Ovary (tissue), 9 donors: ENCODE results near the gene ZNF579. TPM values are rescaled to one million over a fixed set of nuclear protein-coding genes. Genes with fewer than 3 reads are reported as not detected.
A peak's percentile ranks its signal among the peaks of the same experiment; 100 is the strongest.

Source experiments
- DNase-seq, 5 donors: peaks; one replicate each; pipeline ENCODE4 v3.0.0-alpha.2; 2019 to 2020
- H3K27ac ChIP-seq, 2 donors: fragments of 200-600 bp; one replicate each; pipeline versions ENCODE4 v1.5.1 to v1.8.0; 2019 to 2022
- H3K27me3 ChIP-seq: fragments of 200-600 bp; one replicate; pipeline ENCODE4 v1.8.0; 2022
- H3K36me3 ChIP-seq: fragments of 200-600 bp; sonication (generic); one replicate; pipeline ENCODE4 v1.5.1; 2019
- H3K4me1 ChIP-seq: one replicate; pipeline ENCODE4 v1.8.1; 2013; ENCODE audit warnings: mild to moderate bottlenecking, moderate library complexity; ENCODE audit not compliant: insufficient read depth
- H3K4me3 ChIP-seq: fragments of 200-600 bp; sonication (generic); one replicate; pipeline ENCODE4 v1.5.1; 2017
- H3K9me3 ChIP-seq, 2 donors: fragments of 200-600 bp in 1 of 2; sonication (generic) in 1 of 2; one replicate each; pipeline versions ENCODE4 v1.5.1 to v1.8.1; 2013 to 2019; ENCODE audit warnings: mild to moderate bottlenecking in 1 of 2, moderate library complexity in 1 of 2
- EP300 ChIP-seq: sonication (generic); formaldehyde crosslinking; IDR thresholded peaks from one replicate; pipeline ENCODE4 v1.6.1; 2017; ENCODE audit warnings: antibody characterized with exemption
- POLR2A ChIP-seq: fragments of 450-650 bp; IDR thresholded peaks from one replicate; pipeline ENCODE4 v1.6.1; 2017; ENCODE audit warnings: antibody characterized with exemption, mild to moderate bottlenecking, moderate library complexity
- WGBS, 3 donors: extraction: QIAGEN DNeasy Blood & Tissue Kit in 1 of 3; methylation state at CpG; one replicate each; pipeline versions ENCODE4 v1.1.5 to v1.1.7; 2013 to 2017; 5-methylcytosine and 5-hydroxymethylcytosine counted together
- intact Hi-C, 4 donors: fragments of 100-400 bp; cut with DNase I; formaldehyde crosslinking; loops; one replicate each; pipeline versions ENCODE4 v1.11.0 to v1.15.1; 2022 to 2023
- polyA plus RNA-seq, 2 donors: library from polyadenylated mRNA; stranded (reverse); fragments of 200-250 nt in 1 of 2; fragments of 350-450 nt in 1 of 2; fragmentation: Illumina TruSeq in 1 of 2; extraction: RNeasy Lipid Tissue Mini Kit (QIAGEN cat#74804) in 1 of 2; gene quantifications; one replicate each; pipeline ENCODE4 v1.2.3, GENCODE V29; 2013 to 2014
- total RNA-seq, 7 donors: library from RNA; depleted of rRNA in 2 of 7; stranded (reverse); fragments of >200 nt in 2 of 7; fragmentation: NEBNext Ultra II Directional in 3 of 7; extraction: Animal tissue kit (Norgen Biotek cat#: 25700) in 3 of 7; gene quantifications; one replicate each; pipeline versions ENCODE4 v1.1.0 to v1.2.4, GENCODE V29; 2016 to 2023
- TF ChIP-seq, protein P1 (sequence below), 3 donors: fragments of 450-650 bp in 2 of 3; fragments of 200-600 bp in 1 of 3; IDR thresholded peaks; one replicate each; pipeline versions ENCODE4 v1.5.1 to v1.8.0; 2016 to 2022; ENCODE audit warnings: antibody characterized with exemption in 3 of 3, mild to moderate bottlenecking in 1 of 3
- donor health status: DM: no; HTN: no; CAD: no; lungs with moderate emphysema.
- donor health status: DM: no; HTN: no; CAD: no.
- donor health status: Bipolar disorder and iron deficiency.
- donor health status: DM: yes; HTN: yes; CAD: no.
- donor health status: DM: no; HTN: no; CAD: no.
- donor health status: DM: yes; HTN: yes; CAD: no.

ZNF579 gene
- total and polyA plus RNA-seq, 9 donors, result 2.7 to 24.4 (median 15.6) TPM

DNA sequence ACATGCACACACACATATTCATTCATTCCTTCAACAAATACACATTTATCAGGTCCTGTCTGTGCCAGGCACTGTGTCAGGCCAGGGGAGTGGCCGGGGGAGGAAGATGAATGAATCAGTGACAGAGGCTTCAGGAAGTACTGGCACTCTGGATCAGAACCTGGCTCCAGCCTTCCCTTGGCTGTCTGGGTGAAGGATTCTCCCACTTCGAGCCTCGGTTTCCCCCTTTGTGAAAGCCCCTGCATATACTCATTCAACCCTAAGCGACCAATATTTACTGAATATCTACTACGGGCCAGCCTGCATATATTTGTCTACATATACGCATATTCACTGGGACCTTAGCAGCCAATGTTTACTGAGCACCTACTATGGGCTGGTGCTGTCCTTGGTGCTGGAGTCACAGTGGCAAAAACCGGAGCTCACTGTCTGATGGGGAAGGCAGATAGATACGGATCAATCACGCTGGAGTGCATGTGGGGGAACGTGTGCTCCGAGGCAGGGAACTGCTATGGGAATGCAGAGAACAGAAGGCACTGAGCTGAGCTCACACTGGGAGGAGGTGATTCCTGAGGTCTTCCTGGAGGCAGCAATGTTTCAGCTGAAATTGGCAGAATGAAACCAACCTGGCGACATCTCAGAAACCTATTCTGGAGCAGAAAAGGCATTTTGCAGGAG is 636 bp upstream of the ZNF579 start:
- Histone ChIP-seq H3K36me3 (no peaks in the 10 kb centered on the region), H3K4me1 (peaks cover 9% of the 10 kb centered on the region), H3K27me3 (no peaks in the 10 kb centered on the region), H3K27ac (peak overlapping the region; percentile 88 to 96), H3K9me3 (no peaks in the 10 kb centered on the region), H3K4me3 (peak overlapping the region; percentile 68)
- TF ChIP-seq, protein P1, sequence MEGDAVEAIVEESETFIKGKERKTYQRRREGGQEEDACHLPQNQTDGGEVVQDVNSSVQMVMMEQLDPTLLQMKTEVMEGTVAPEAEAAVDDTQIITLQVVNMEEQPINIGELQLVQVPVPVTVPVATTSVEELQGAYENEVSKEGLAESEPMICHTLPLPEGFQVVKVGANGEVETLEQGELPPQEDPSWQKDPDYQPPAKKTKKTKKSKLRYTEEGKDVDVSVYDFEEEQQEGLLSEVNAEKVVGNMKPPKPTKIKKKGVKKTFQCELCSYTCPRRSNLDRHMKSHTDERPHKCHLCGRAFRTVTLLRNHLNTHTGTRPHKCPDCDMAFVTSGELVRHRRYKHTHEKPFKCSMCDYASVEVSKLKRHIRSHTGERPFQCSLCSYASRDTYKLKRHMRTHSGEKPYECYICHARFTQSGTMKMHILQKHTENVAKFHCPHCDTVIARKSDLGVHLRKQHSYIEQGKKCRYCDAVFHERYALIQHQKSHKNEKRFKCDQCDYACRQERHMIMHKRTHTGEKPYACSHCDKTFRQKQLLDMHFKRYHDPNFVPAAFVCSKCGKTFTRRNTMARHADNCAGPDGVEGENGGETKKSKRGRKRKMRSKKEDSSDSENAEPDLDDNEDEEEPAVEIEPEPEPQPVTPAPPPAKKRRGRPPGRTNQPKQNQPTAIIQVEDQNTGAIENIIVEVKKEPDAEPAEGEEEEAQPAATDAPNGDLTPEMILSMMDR (IDR thresholded peaks at IDR 0.05), result no peak
- no peak for TF ChIP-seq POLR2A
- no peak for TF ChIP-seq EP300
- 14 to 23% (median 20%) methylated on average over 12 of the region's 12 CpGs for WGBS, 3 donors
- no peak for DNase-seq
- intact Hi-C loops, result no loop called here

DNA sequence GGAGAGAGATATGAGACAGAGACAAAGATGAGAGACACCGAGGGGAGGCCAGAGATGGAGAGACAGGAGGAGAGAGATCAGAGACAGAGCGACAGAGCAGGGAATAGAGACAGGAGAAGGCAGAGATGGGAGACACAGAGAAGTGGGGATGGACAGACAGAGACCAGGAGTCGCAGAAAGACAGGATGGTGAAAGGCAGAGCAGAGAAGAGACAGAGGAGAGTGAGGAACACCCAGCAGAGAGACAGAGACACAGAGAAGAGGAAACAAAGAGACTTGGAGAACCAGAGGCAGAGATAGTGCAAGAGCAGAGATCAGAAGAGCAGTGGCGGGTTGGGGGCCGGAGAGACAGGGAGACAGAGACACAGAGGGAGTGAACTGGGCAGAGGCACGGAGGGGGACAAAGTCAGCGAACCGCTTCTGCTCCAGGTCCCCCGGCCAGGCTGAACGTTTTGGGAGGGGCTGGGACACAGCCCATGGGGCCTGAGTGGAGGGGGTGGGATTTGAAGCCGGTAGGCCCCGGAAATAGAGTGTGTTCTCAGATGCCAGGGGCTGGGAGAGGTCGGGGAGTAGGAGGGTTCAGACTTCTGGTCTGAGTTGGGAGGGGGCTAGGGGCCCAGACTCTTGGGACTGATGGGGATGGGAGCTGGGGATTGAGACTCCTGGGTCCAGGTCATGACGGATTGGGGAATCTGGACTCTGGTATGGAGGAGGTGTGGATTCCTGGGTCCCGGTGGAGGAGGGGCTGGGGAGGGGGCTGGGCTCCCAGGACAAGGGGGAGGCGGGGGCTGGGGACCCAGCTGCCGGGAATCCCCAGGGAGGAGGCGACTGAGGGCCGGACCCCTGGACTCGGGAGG is 654 bp downstream of the ZNF579 start:
- TF ChIP-seq, protein P1 (IDR thresholded peaks at IDR 0.05), result no peak
- no peak for TF ChIP-seq POLR2A
- no peak for TF ChIP-seq EP300
- Histone ChIP-seq H3K4me1 (peaks cover 7% of the 10 kb centered on the region), H3K9me3 (no peaks in the 10 kb centered on the region), H3K27me3 (no peaks in the 10 kb centered on the region), H3K36me3 (no peaks in the 10 kb centered on the region), H3K27ac (peak overlapping the region; percentile 88 to 96), H3K4me3 (peak overlapping the region; percentile 68)
- DNase-seq, result peak in 4 of 5 donors; percentile 40 to 59 (median 48)
- 4 to 7% (median 6%) methylated on average over 19 to 20 of the region's 20 CpGs for WGBS, 3 donors
- intact Hi-C loops, result no loop called here

DNA sequence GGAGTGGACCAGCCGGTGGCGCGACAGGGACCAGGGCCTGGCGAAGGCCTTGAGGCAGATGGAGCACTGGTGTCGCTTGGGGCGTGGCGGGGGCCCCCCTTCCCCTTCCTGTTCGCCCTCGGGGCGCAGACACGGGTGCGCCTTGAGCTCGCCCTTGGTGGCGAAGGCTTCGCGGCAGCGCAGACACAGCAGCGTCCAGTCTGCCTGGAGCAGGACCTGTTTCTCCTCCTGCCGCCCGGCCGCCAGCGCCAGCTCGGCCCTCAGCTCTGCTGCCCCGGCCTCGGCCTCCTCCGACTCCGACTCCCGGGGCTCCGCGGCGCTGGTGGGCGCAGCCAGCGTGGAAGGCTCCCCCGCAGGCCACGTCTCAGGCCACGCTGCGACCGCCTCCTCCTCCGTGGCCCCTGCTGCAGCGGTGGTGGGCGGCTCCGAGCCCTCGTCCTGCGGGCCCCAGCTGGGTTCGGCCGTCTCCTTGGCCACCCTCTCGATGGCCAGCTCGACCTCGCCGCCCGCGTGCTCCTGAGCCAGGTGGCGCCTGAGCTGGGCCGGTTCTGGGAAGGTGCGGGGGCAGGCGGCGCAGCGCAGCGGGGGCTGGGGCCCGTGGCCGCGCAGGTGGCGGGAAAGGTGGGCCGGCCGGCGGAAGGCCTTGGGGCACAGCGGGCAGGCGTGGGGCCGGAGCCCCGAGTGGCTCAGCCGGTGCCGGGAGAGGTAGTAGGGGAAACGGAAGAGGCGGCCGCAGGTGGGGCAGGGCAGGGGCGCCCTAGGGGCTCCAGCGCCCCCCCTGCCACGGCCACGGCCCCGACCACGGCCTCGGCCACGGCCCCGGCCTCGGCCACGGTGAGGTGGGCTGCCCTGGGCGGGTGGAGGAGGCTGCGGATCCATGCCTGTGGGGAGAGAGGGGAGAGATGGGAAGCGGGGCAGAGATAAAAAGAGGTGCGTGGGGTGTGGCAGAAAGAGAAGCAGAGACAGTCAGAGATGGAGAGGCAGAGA is 1.6 kb downstream of the ZNF579 start:
- TF ChIP-seq POLR2A (no peak), EP300 (no peak)
- TF ChIP-seq, protein P1 (IDR thresholded peaks at IDR 0.05), result no peak
- H3K4me3 ChIP-seq, result no peak overlapping the region
- no peak for DNase-seq
- peaks cover 7% of the 10 kb centered on the region for H3K4me1 ChIP-seq
- no peak overlapping the region for H3K27ac ChIP-seq
- H3K36me3 ChIP-seq, result no peaks in the 10 kb centered on the region
- H3K27me3 ChIP-seq, result no peaks in the 10 kb centered on the region
- intact Hi-C loops, result no loop called here
- 84 to 91% (median 84%) methylated on average over 90 of the region's 90 CpGs for WGBS, 3 donors
- no peaks in the 10 kb centered on the region for H3K9me3 ChIP-seq
